Right hindlimb (tissue), 1 donor: ENCODE data around the gene DNAI7.

Experiments
- DNase-seq: peaks from one replicate; pipeline ENCODE4 v3.0.0-alpha.2; 2018

Gene DNAI7

GRCh38 chr12:25195056-25195971 lies at the start of gene DNAI7, which contains the start of gene ETFRF1:
TSS of gene DNAI7 (minus strand) at chr12:25195160. CDS start at chr12:25195078, 82 bp downstream.
TSS of gene ETFRF1 (plus strand) at chr12:25195237. CDS start at chr12:25203957, 8,720 bp downstream.
- peak; percentile 99 for DNase-seq

- DNase-seq = no peak
Observed at GRCh38 chr12:25243680-25243990, 48.7 kb upstream of the DNAI7 start.

GRCh38 chr12:25242981-25243679 lies 48.2 kb upstream of the DNAI7 start:
- DNase-seq = no peak

GRCh38 chr12:25241167-25242020 lies 46.4 kb upstream of the DNAI7 start:
- DNase-seq = no peak

GRCh38 chr12:25236626-25237025 lies 41.7 kb upstream of the DNAI7 start:
- DNase-seq = no peak

GRCh38 chr12:25236190-25236589 lies 41.2 kb upstream of the DNAI7 start:
- DNase-seq = no peak

GRCh38 chr12:25213338-25213737 lies 18.4 kb upstream of the DNAI7 start:
- no peak for DNase-seq

- DNase-seq = no peak
Observed at GRCh38 chr12:25208554-25208953, 13.6 kb upstream of the DNAI7 start.

GRCh38 chr12:25207846-25208245 lies 12.9 kb upstream of the DNAI7 start:
- DNase-seq = no peak

GRCh38 chr12:25207411-25207810 lies 12.5 kb upstream of the DNAI7 start:
- DNase-seq = no peak

- no peak for DNase-seq
Observed at GRCh38 chr12:25202137-25202536, 7.2 kb upstream of the DNAI7 start.

- no peak for DNase-seq
Observed at GRCh38 chr12:25200703-25201102, 5.7 kb upstream of the DNAI7 start.

- no peak for DNase-seq
Observed at GRCh38 chr12:25197608-25198007, 2.6 kb upstream of the DNAI7 start.

- no peak for DNase-seq
Observed at GRCh38 chr12:25194722-25195055, 271 bp downstream of the DNAI7 start.

GRCh38 chr12:25194214-25194613 lies 746 bp downstream of the DNAI7 start:
- no peak for DNase-seq

- no peak for DNase-seq
Observed at GRCh38 chr12:25190793-25191192, 4.2 kb downstream of the DNAI7 start.

GRCh38 chr12:25189656-25190055 lies 5.3 kb downstream of the DNAI7 start:
- DNase-seq = no peak

- no peak for DNase-seq
Observed at GRCh38 chr12:25187781-25188180, 7.2 kb downstream of the DNAI7 start.

GRCh38 chr12:25186788-25187402 lies 8.1 kb downstream of the DNAI7 start:
- no peak for DNase-seq

GRCh38 chr12:25186038-25186787 lies 8.7 kb downstream of the DNAI7 start:
- no peak for DNase-seq

- DNase-seq = no peak
Observed at GRCh38 chr12:25184132-25184531, 10.8 kb downstream of the DNAI7 start.

- no peak for DNase-seq
Observed at GRCh38 chr12:25182765-25183164, 12.2 kb downstream of the DNAI7 start.
